Stimulated activated memory B cell treated with anti-CD40 and anti-IgM and Interleukin-4, amounts not matched to agents 10 μg/mL and 1 μg/mL and 100 μg/mL, for 72 hours (primary cell): Measurements from ENCODE around the gene DAB1.
"Not testable (repeated sequence)": the region's sequence is repeated elsewhere in the genome, so short reads cannot be mapped to it uniquely, and the experiment has no call there.

Source experiments
- ATAC-seq: fragments of 150-1000 bp; cut with Tn5 transposase; 2 replicates; pipeline ENCODE4 v1.10.0; 2021
- H3K27ac Mint-ChIP-seq: one replicate; pipeline ENCODE4 v1.8.0; 2022; ENCODE audit warnings: mild to moderate bottlenecking, mixed read lengths
- H3K27me3 Mint-ChIP-seq: one replicate; pipeline ENCODE4 v1.8.0; 2022; ENCODE audit warnings: mixed read lengths
- H3K36me3 Mint-ChIP-seq: one replicate; pipeline ENCODE4 v1.8.0; 2022; ENCODE audit warnings: mixed read lengths
- H3K4me1 Mint-ChIP-seq: one replicate; pipeline ENCODE4 v1.8.0; 2022; ENCODE audit warnings: mixed read lengths
- H3K4me3 Mint-ChIP-seq: one replicate; pipeline ENCODE4 v1.8.0; 2022; ENCODE audit warnings: mild to moderate bottlenecking, moderate library complexity, mixed read lengths
- H3K9me3 Mint-ChIP-seq: one replicate; pipeline ENCODE4 v1.8.0; 2022; ENCODE audit warnings: mixed read lengths

DAB1 gene

GRCh38 chr1:57357462-57357861, 66.4 kb downstream of the DAB1 start:
- no peak for ATAC-seq
- no peaks in the 10 kb centered on the region for H3K36me3 Mint-ChIP-seq
- no peak overlapping the region for H3K27ac Mint-ChIP-seq
- no peak overlapping the region for H3K4me3 Mint-ChIP-seq
- peaks cover 17% of the 10 kb centered on the region for H3K9me3 Mint-ChIP-seq
- H3K4me1 Mint-ChIP-seq: no peaks in the 10 kb centered on the region
- peaks cover 11% of the 10 kb centered on the region for H3K27me3 Mint-ChIP-seq

- peaks cover 11% of the 10 kb centered on the region for H3K27me3 Mint-ChIP-seq
- no peak overlapping the region for H3K27ac Mint-ChIP-seq
- H3K4me3 Mint-ChIP-seq: no peak overlapping the region
- no peak for ATAC-seq
- H3K9me3 Mint-ChIP-seq: peaks cover 14% of the 10 kb centered on the region
- H3K36me3 Mint-ChIP-seq: no peaks in the 10 kb centered on the region
- no peaks in the 10 kb centered on the region for H3K4me1 Mint-ChIP-seq
Measured at GRCh38 chr1:57353654-57354053, 70.2 kb downstream of the DAB1 start.

GRCh38 chr1:57350610-57351009, 73.2 kb downstream of the DAB1 start:
- Mint-ChIP-seq H3K36me3 (no peaks in the 10 kb centered on the region), H3K4me1 (no peaks in the 10 kb centered on the region), H3K27ac (no peak overlapping the region), H3K4me3 (no peak overlapping the region), H3K27me3 (peaks cover 17% of the 10 kb centered on the region), H3K9me3 (peaks cover 9% of the 10 kb centered on the region)
- ATAC-seq: no peak

GRCh38 chr1:57348921-57349320, 74.9 kb downstream of the DAB1 start:
- Mint-ChIP-seq H3K4me1 (no peaks in the 10 kb centered on the region), H3K36me3 (no peaks in the 10 kb centered on the region), H3K9me3 (peaks cover 3% of the 10 kb centered on the region), H3K27ac (no peak overlapping the region), H3K4me3 (no peak overlapping the region), H3K27me3 (peaks cover 9% of the 10 kb centered on the region)
- no peak for ATAC-seq

- H3K27ac Mint-ChIP-seq: no peak overlapping the region
- no peaks in the 10 kb centered on the region for H3K36me3 Mint-ChIP-seq
- no peaks in the 10 kb centered on the region for H3K9me3 Mint-ChIP-seq
- H3K4me3 Mint-ChIP-seq: no peak overlapping the region
- H3K4me1 Mint-ChIP-seq: no peaks in the 10 kb centered on the region
- peaks cover 9% of the 10 kb centered on the region for H3K27me3 Mint-ChIP-seq
- no peak for ATAC-seq
Measured at GRCh38 chr1:57345916-57346315, 77.9 kb downstream of the DAB1 start.

GRCh38 chr1:57344265-57344664, 79.6 kb downstream of the DAB1 start:
- no peaks in the 10 kb centered on the region for H3K4me1 Mint-ChIP-seq
- ATAC-seq: no peak
- H3K27ac Mint-ChIP-seq: no peak overlapping the region
- H3K9me3 Mint-ChIP-seq: no peaks in the 10 kb centered on the region
- peaks cover 9% of the 10 kb centered on the region for H3K27me3 Mint-ChIP-seq
- no peaks in the 10 kb centered on the region for H3K36me3 Mint-ChIP-seq
- no peak overlapping the region for H3K4me3 Mint-ChIP-seq

- not testable (repeated sequence) for H3K9me3 Mint-ChIP-seq, H3K36me3 Mint-ChIP-seq, H3K4me1 Mint-ChIP-seq, H3K4me3 Mint-ChIP-seq, H3K27ac Mint-ChIP-seq, ATAC-seq
- peaks cover 11% of the 10 kb centered on the region for H3K27me3 Mint-ChIP-seq
Measured at GRCh38 chr1:57343298-57343915, 80.5 kb downstream of the DAB1 start.

- ATAC-seq: no peak
- H3K9me3 Mint-ChIP-seq: no peaks in the 10 kb centered on the region
- no peak overlapping the region for H3K27ac Mint-ChIP-seq
- H3K4me1 Mint-ChIP-seq: no peaks in the 10 kb centered on the region
- peaks cover 25% of the 10 kb centered on the region for H3K27me3 Mint-ChIP-seq
- no peak overlapping the region for H3K4me3 Mint-ChIP-seq
- no peaks in the 10 kb centered on the region for H3K36me3 Mint-ChIP-seq
Measured at GRCh38 chr1:57341721-57342120, 82.1 kb downstream of the DAB1 start.

GRCh38 chr1:57340334-57341070, 83.4 kb downstream of the DAB1 start:
- Mint-ChIP-seq H3K4me1 (no peaks in the 10 kb centered on the region), H3K36me3 (no peaks in the 10 kb centered on the region), H3K27me3 (peaks cover 17% of the 10 kb centered on the region), H3K9me3 (no peaks in the 10 kb centered on the region), H3K4me3 (no peak overlapping the region), H3K27ac (no peak overlapping the region)
- ATAC-seq: no peak

GRCh38 chr1:57337623-57338022, 86.2 kb downstream of the DAB1 start:
- no peak for ATAC-seq

GRCh38 chr1:57336793-57337192, 87.1 kb downstream of the DAB1 start:
- Mint-ChIP-seq H3K27ac (no peak overlapping the region), H3K36me3 (no peaks in the 10 kb centered on the region), H3K9me3 (peaks cover 4% of the 10 kb centered on the region), H3K4me1 (no peaks in the 10 kb centered on the region), H3K27me3 (peaks cover 16% of the 10 kb centered on the region), H3K4me3 (no peak overlapping the region)
- ATAC-seq: no peak

More at GRCh38 chr1:57337623-57338022, 86.2 kb downstream of the DAB1 start:
- H3K4me1 Mint-ChIP-seq: no peaks in the 10 kb centered on the region
- H3K27ac Mint-ChIP-seq: no peak overlapping the region
- no peaks in the 10 kb centered on the region for H3K36me3 Mint-ChIP-seq
- H3K4me3 Mint-ChIP-seq: no peak overlapping the region
- peaks cover 16% of the 10 kb centered on the region for H3K27me3 Mint-ChIP-seq
- peaks cover 3% of the 10 kb centered on the region for H3K9me3 Mint-ChIP-seq

GRCh38 chr1:57331620-57332019, 92.2 kb downstream of the DAB1 start:
- Mint-ChIP-seq H3K27me3 (peaks cover 8% of the 10 kb centered on the region), H3K27ac (no peak overlapping the region), H3K36me3 (no peaks in the 10 kb centered on the region), H3K4me1 (no peaks in the 10 kb centered on the region), H3K4me3 (no peak overlapping the region), H3K9me3 (peaks cover 9% of the 10 kb centered on the region)
- no peak for ATAC-seq

GRCh38 chr1:57329937-57330336, 93.9 kb downstream of the DAB1 start:
- Mint-ChIP-seq H3K4me1 (no peaks in the 10 kb centered on the region), H3K4me3 (no peak overlapping the region), H3K9me3 (peaks cover 9% of the 10 kb centered on the region), H3K36me3 (no peaks in the 10 kb centered on the region), H3K27me3 (peaks cover 8% of the 10 kb centered on the region), H3K27ac (no peak overlapping the region)
- ATAC-seq: no peak

- Mint-ChIP-seq H3K4me1 (no peaks in the 10 kb centered on the region), H3K9me3 (peaks cover 9% of the 10 kb centered on the region), H3K27ac (no peak overlapping the region), H3K4me3 (no peak overlapping the region), H3K27me3 (peaks cover 8% of the 10 kb centered on the region), H3K36me3 (no peaks in the 10 kb centered on the region)
- no peak for ATAC-seq
Measured at GRCh38 chr1:57329001-57329527, 94.8 kb downstream of the DAB1 start.

- Mint-ChIP-seq H3K27ac (no peak overlapping the region), H3K36me3 (no peaks in the 10 kb centered on the region), H3K4me3 (no peak overlapping the region), H3K9me3 (peaks cover 9% of the 10 kb centered on the region), H3K27me3 (peaks cover 8% of the 10 kb centered on the region), H3K4me1 (no peaks in the 10 kb centered on the region)
- no peak for ATAC-seq
Measured at GRCh38 chr1:57327946-57328345, 95.9 kb downstream of the DAB1 start.

GRCh38 chr1:57327336-57327735, 96.5 kb downstream of the DAB1 start:
- no peak overlapping the region for H3K27ac Mint-ChIP-seq

More at GRCh38 chr1:57327336-57327735, 96.5 kb downstream of the DAB1 start:
- Mint-ChIP-seq H3K9me3 (peaks cover 6% of the 10 kb centered on the region), H3K4me1 (no peaks in the 10 kb centered on the region), H3K36me3 (no peaks in the 10 kb centered on the region), H3K27me3 (peaks cover 8% of the 10 kb centered on the region), H3K4me3 (no peak overlapping the region)
- no peak for ATAC-seq
